GM18520 (cell line): Measurements from ENCODE around the gene CACNA1E.

ENCODE experiments used
- ATAC-seq: cut with Tn5 transposase; IDR thresholded peaks from one replicate; pipeline ENCODE4 v1.9.1; 2021; ENCODE audit not compliant: unreplicated experiment

Gene CACNA1E

GRCh38 chr1:181483285-181484195 lies at the start of gene CACNA1E:
TSS of gene CACNA1E (plus strand) at chr1:181483517. CDS start at chr1:181483745, 228 bp downstream.
- ATAC-seq = no peak

GRCh38 chr1:181433931-181434330 lies 49.4 kb upstream of the CACNA1E start:
- ATAC-seq = no peak

GRCh38 chr1:181438013-181438412 lies 45.3 kb upstream of the CACNA1E start:
- ATAC-seq = no peak

GRCh38 chr1:181440510-181440909 lies 42.8 kb upstream of the CACNA1E start:
- no peak for ATAC-seq

- no peak for ATAC-seq
These were observed 41.2 kb upstream of the CACNA1E start for GRCh38 chr1:181442181-181442525.

GRCh38 chr1:181443231-181443853 lies 40.0 kb upstream of the CACNA1E start:
- ATAC-seq = no peak

GRCh38 chr1:181445436-181445835 lies 37.9 kb upstream of the CACNA1E start:
- ATAC-seq = no peak

GRCh38 chr1:181448461-181448860 lies 34.9 kb upstream of the CACNA1E start:
- no peak for ATAC-seq

GRCh38 chr1:181451661-181452230 lies 31.6 kb upstream of the CACNA1E start:
- no peak for ATAC-seq

- ATAC-seq = no peak
These were observed 30.6 kb upstream of the CACNA1E start for GRCh38 chr1:181452746-181453145.

GRCh38 chr1:181453541-181454201 lies 29.6 kb upstream of the CACNA1E start:
- ATAC-seq = no peak

GRCh38 chr1:181456551-181456950 lies 26.8 kb upstream of the CACNA1E start:
- no peak for ATAC-seq

GRCh38 chr1:181458419-181458818 lies 24.9 kb upstream of the CACNA1E start:
- ATAC-seq = no peak

GRCh38 chr1:181459067-181459466 lies 24.2 kb upstream of the CACNA1E start:
- ATAC-seq = no peak

- no peak for ATAC-seq
These were observed 13.5 kb upstream of the CACNA1E start for GRCh38 chr1:181469829-181470228.

- no peak for ATAC-seq
These were observed 7.7 kb upstream of the CACNA1E start for GRCh38 chr1:181475580-181475979.

GRCh38 chr1:181476581-181476980 lies 6.7 kb upstream of the CACNA1E start:
- ATAC-seq = no peak

- ATAC-seq = no peak
These were observed 5.0 kb upstream of the CACNA1E start for GRCh38 chr1:181478306-181478705.

- no peak for ATAC-seq
These were observed 4.1 kb upstream of the CACNA1E start for GRCh38 chr1:181479137-181479745.

- no peak for ATAC-seq
These were observed 1.3 kb upstream of the CACNA1E start for GRCh38 chr1:181482001-181482430.
